Vagina (tissue), 2 donors: ENCODE data around the gene OAS2.

Source experiments
- CTCF ChIP-seq, 3 experiments: fragments of 450-650 bp in 2 of 3; fragments of 200-600 bp in 1 of 3; sonication (generic) in 1 of 3; IDR thresholded peaks; one replicate each; pipeline ENCODE4 v1.5.1; 2017 to 2019; ENCODE audit warnings: antibody characterized with exemption in 3 of 3, mild to moderate bottlenecking in 2 of 3, moderate library complexity in 2 of 3
- POLR2A ChIP-seq, 2 donors: fragments of 450-650 bp; IDR thresholded peaks; one replicate each; pipeline ENCODE4 v1.6.1; 2017; ENCODE audit warnings: antibody characterized with exemption in 2 of 2, mild to moderate bottlenecking in 2 of 2, moderate library complexity in 2 of 2

- TF ChIP-seq CTCF (IDR thresholded peaks at IDR 0.05) (no peak), POLR2A (IDR thresholded peaks at IDR 0.05) (no peak)
Observed at GRCh38 chr12:112977641-112978040, 678 bp upstream of the OAS2 start.
